ENCODE results near the gene MTX1. TPM values are rescaled to one million over a fixed set of nuclear protein-coding genes. Genes with fewer than 3 reads are reported as not detected.

Gene MTX1
- total and polyA plus RNA-seq, 9 of the 15 experiments (the other 6 are each of a cell fraction or from before 2014, with no cell fraction given) = 29.1 to 98.4 (median 66.9) TPM

GRCh38 chr1:155184835-155185782, 23.4 kb upstream of the MTX1 start:
- POLR2A ChIA-PET = interaction anchor here (1.2 to 1.5 kb wide), 2 partner anchors 8 kb away, joined by 5 to 6 read pairs; no protein-coding TSS in a partner anchor
- Histone ChIP-seq H3K4me1 (replicated peaks in 1 of 2; ENCODE audit: control insufficient read depth in 2 of 2, insufficient read depth in 2 of 2, low read length in 2 of 2) (peaks cover 0 to 33% of the 10 kb centered on the region in 2 experiments; a peak in 3 of 5 replicates), H4K20me1 (replicated peaks; ENCODE audit: control insufficient read depth, insufficient read depth, low read length) (no peaks in the 10 kb centered on the region), H3K27ac (ENCODE audit: extremely low read depth, low read depth, low read length) (no peak overlapping the region), H3K27me3 (ENCODE audit: control insufficient read depth in 2 of 2, insufficient read depth in 2 of 2, low read length in 2 of 2) (no peaks in the 10 kb centered on the region), H3K4me2 (ENCODE audit: insufficient read depth, low read length) (no peak overlapping the region), H3K4me3 (no peak overlapping the region), H3K9ac (ENCODE audit: insufficient read depth in 1 of 2, low read depth in 2 of 2, low read length in 2 of 2) (peak overlapping the region in 1 of 2 experiments; percentile 33; a peak in 2 of 4 replicates), H3K9me3 (replicated peaks; ENCODE audit: control insufficient read depth, insufficient read depth, low read depth, low read length) (no peaks in the 10 kb centered on the region), H3K79me2 (ENCODE audit: control insufficient read depth, insufficient read depth, low read length) (no peaks in the 10 kb centered on the region), H3K9me1 (ENCODE audit: control insufficient read depth, insufficient read depth, low read length) (no peaks in the 10 kb centered on the region), H3K36me3 (ENCODE audit: control insufficient read depth, insufficient read depth, low read length) (no peaks in the 10 kb centered on the region), H2AFZ (ENCODE audit: low read depth, low read length) (no peak overlapping the region)
- no TSS peak for BruUV-seq (replicated peaks)
- CTCF ChIA-PET (ENCODE audit: low intra/inter-chr PET ratio) = interaction anchor here (0.6 kb wide), 1 partner anchor 1175 kb away, joined by 3 read pairs; no protein-coding TSS in a partner anchor
- no peak for FAIRE-seq
- in situ Hi-C loops (cut with MboI) = no loop called here
- intact Hi-C loops (cut with micrococcal nuclease) = no loop called here
- TF ChIP-seq SRF (CRISPR knock-in tag; IDR thresholded peaks at IDR 0.05) (no peak), HNRNPL (IDR thresholded peaks at IDR 0.05; ENCODE audit: low read depth, low read length) (no peak), WHSC1 (IDR thresholded peaks at IDR 0.05; ENCODE audit: low read length) (no peak), TGIF2 (CRISPR knock-in tag; IDR thresholded peaks at IDR 0.05) (no peak), FOXA3 (CRISPR knock-in tag; conservative IDR thresholded peaks at IDR 0.05 in 1 of 2, IDR thresholded peaks at IDR 0.05 in 1 of 2) (0 out of 4 replicates have a peak, but pooled peaks of 1 of the 2 experiments have one; percentile 22), MCM7 (IDR thresholded peaks at IDR 0.05) (no peak), POLR2G (IDR thresholded peaks at IDR 0.05; ENCODE audit: low read depth, low read length) (peak; percentile 31; the same call in 1 of the 2 replicates), CREB3L1 (IDR thresholded peaks at IDR 0.05; ENCODE audit: borderline replicate concordance, low read depth) (no peak), TBL1XR1 (IDR thresholded peaks at IDR 0.05; ENCODE audit: low read length in 2 of 2) (no peak), CUX1 (CRISPR knock-in tag; IDR thresholded peaks at IDR 0.05) (no peak)
- peak in 1 of 4 experiments; percentile 25 for DNase-seq (ENCODE audit: extremely low read depth in 1 of 4, low spot score in 3 of 4)
- peak; percentile 48 for ATAC-seq
- 67% methylated on average over 16 of the region's 21 CpGs for WGBS (ENCODE audit: insufficient coverage, low coverage, missing lambda C conversion rate)

Measured in K562 (cell line).